PC-9 (cell line): Measurements from ENCODE around the gene NSG2. TPM values are rescaled to one million over a fixed set of nuclear protein-coding genes. Genes with fewer than 3 reads are reported as not detected.

Experiments used
- BruUV-seq: library from RNA; stranded (reverse); fragments of 400-500 nt; replicated peaks from 2 replicates; lab custom pipeline; 2021; lab: Mats Ljungman, UMichigan
- CTCF ChIA-PET: fragments of 300-600 bp; sonication (Branson Sonifier 250); formaldehyde crosslinking; loops from one replicate; lab custom pipeline; 2022; ENCODE audit warnings: antibody characterized with exemption; lab: Charles Lee
- POLR2A ChIA-PET: fragments of 300-600 bp; sonication (Branson Sonifier 250); formaldehyde crosslinking; loops from one replicate; lab custom pipeline; 2022; ENCODE audit warnings: antibody characterized with exemption; ENCODE audit not compliant: unreplicated experiment; lab: Charles Lee
- DNase-seq, 2 experiments: peaks; one replicate each; pipeline versions ENCODE4 v3.0.0 to v3.0.0-alpha.2; 2015 to 2022; ENCODE audit warnings: mixed read lengths in 1 of 2
- H2AFZ ChIP-seq: fragments of 200-600 bp; sonication (generic); 2 replicates; pipeline ENCODE4 v1.8.1; 2017; ENCODE audit warnings: antibody characterized with exemption
- H3F3A ChIP-seq: fragments of 200-600 bp; sonication (generic); 2 replicates; pipeline ENCODE4 v1.8.1; 2017; ENCODE audit warnings: antibody characterized with exemption, mild to moderate bottlenecking, low read depth; ENCODE audit not compliant: insufficient read depth
- H3K27ac ChIP-seq: fragments of 200-600 bp; sonication (generic); 2 replicates; pipeline ENCODE4 v1.6.1; 2016; ENCODE audit warnings: mixed run types
- H3K27me3 ChIP-seq: fragments of 200-600 bp; sonication (generic); 2 replicates; pipeline ENCODE4 v1.6.1; 2016; ENCODE audit warnings: low read depth, mixed run types; ENCODE audit not compliant: insufficient read depth
- H3K36me3 ChIP-seq: fragments of 200-600 bp; sonication (generic); 2 replicates; pipeline ENCODE4 v1.6.1; 2016; ENCODE audit warnings: low read depth, mixed run types
- H3K4me1 ChIP-seq: fragments of 200-600 bp; sonication (generic); replicated peaks from 2 replicates; pipeline ENCODE4 v1.6.1; 2016; ENCODE audit warnings: mixed run types; ENCODE audit not compliant: insufficient read depth
- H3K4me2 ChIP-seq: fragments of 200-600 bp; sonication (generic); 2 replicates; pipeline ENCODE4 v1.6.1; 2017; ENCODE audit warnings: mixed run types
- H3K4me3 ChIP-seq: fragments of 200-600 bp; sonication (generic); 2 replicates; pipeline ENCODE4 v1.6.1; 2016; ENCODE audit warnings: mixed run types
- H3K79me2 ChIP-seq: fragments of 200-600 bp; sonication (generic); 2 replicates; pipeline ENCODE4 v1.6.1; 2017; ENCODE audit warnings: low read depth, mixed run types
- H3K9me2 ChIP-seq: fragments of 200-600 bp; sonication (generic); 2 replicates; pipeline ENCODE4 v1.8.1; 2017; ENCODE audit warnings: mild to moderate bottlenecking; ENCODE audit not compliant: insufficient read depth
- H3K9me3 ChIP-seq: fragments of 200-600 bp; sonication (generic); 2 replicates; pipeline ENCODE4 v1.8.1; 2016; ENCODE audit warnings: low read depth; ENCODE audit not compliant: insufficient read depth
- H4K20me1 ChIP-seq: fragments of 200-600 bp; sonication (generic); 2 replicates; pipeline ENCODE4 v1.8.1; 2017; ENCODE audit not compliant: insufficient read depth
- EZH2 ChIP-seq: fragments of 200-600 bp; sonication (generic); IDR thresholded peaks from 2 replicates; pipeline ENCODE4 v1.8.0; 2017; ENCODE audit warnings: antibody characterized with exemption, low read depth
- intact Hi-C: fragments of 100-400 bp; cut with micrococcal nuclease; formaldehyde crosslinking; loops from one replicate; pipeline ENCODE4 v1.10.0; 2022; ENCODE audit not compliant: unreplicated experiment
- total RNA-seq: library from RNA; stranded (reverse); gene quantifications from 2 replicates; pipeline ENCODE4 v1.2.3, GENCODE V29; 2021
- TF ChIP-seq, protein P1 (sequence below): fragments of 200-600 bp; sonication (generic); conservative IDR thresholded peaks from 2 replicates; pipeline ENCODE4 v1.6.1; 2017; ENCODE audit warnings: mixed run types, antibody characterized with exemption, mild to moderate bottlenecking, moderate library complexity

Gene NSG2
- total RNA-seq, 1 experiment from 2014 or later, result not detected

DNA sequence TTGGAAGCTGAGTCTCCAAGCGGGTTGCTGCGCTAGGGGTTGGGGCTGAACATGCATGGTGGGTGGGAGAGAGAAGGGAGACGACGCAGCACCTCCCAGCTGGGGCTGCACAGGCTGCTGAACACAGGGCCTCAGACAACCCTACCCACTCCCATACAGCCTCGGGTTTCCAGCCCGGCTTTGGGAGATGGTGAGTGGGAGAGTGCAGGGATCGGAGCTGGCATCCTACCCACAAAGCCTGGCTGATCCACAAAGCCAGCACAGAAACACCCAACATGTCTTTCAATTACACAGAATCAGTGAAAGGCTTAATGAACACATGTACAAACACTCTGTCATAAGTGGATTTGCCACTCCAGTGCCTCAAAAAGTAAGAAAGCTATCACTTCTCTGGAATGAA is 64.8 kb downstream of the NSG2 start:
- H3K36me3 ChIP-seq, result no peaks in the 10 kb centered on the region
- ChIA-PET CTCF (no interaction called here), POLR2A (no interaction called here)
- H4K20me1 ChIP-seq, result no peaks in the 10 kb centered on the region; the same call in 1 of the 2 replicates
- no TSS peak for BruUV-seq
- H3F3A ChIP-seq, result no peaks in the 10 kb centered on the region
- H3K79me2 ChIP-seq, result no peaks in the 10 kb centered on the region
- H3K9me3 ChIP-seq, result no peaks in the 10 kb centered on the region
- TF ChIP-seq, protein P1, sequence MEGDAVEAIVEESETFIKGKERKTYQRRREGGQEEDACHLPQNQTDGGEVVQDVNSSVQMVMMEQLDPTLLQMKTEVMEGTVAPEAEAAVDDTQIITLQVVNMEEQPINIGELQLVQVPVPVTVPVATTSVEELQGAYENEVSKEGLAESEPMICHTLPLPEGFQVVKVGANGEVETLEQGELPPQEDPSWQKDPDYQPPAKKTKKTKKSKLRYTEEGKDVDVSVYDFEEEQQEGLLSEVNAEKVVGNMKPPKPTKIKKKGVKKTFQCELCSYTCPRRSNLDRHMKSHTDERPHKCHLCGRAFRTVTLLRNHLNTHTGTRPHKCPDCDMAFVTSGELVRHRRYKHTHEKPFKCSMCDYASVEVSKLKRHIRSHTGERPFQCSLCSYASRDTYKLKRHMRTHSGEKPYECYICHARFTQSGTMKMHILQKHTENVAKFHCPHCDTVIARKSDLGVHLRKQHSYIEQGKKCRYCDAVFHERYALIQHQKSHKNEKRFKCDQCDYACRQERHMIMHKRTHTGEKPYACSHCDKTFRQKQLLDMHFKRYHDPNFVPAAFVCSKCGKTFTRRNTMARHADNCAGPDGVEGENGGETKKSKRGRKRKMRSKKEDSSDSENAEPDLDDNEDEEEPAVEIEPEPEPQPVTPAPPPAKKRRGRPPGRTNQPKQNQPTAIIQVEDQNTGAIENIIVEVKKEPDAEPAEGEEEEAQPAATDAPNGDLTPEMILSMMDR, result no peak
- TF ChIP-seq EZH2, result no peak
- H3K27me3 ChIP-seq, result peaks cover 81% of the 10 kb centered on the region
- H3K27ac ChIP-seq, result no peak overlapping the region
- H3K9me2 ChIP-seq, result no peaks in the 10 kb centered on the region
- intact Hi-C loops, result no loop called here
- no peak overlapping the region for H3K4me2 ChIP-seq
- no peak overlapping the region for H2AFZ ChIP-seq
- no peaks in the 10 kb centered on the region for H3K4me1 ChIP-seq
- H3K4me3 ChIP-seq, result no peak overlapping the region
- no peak for DNase-seq

DNA sequence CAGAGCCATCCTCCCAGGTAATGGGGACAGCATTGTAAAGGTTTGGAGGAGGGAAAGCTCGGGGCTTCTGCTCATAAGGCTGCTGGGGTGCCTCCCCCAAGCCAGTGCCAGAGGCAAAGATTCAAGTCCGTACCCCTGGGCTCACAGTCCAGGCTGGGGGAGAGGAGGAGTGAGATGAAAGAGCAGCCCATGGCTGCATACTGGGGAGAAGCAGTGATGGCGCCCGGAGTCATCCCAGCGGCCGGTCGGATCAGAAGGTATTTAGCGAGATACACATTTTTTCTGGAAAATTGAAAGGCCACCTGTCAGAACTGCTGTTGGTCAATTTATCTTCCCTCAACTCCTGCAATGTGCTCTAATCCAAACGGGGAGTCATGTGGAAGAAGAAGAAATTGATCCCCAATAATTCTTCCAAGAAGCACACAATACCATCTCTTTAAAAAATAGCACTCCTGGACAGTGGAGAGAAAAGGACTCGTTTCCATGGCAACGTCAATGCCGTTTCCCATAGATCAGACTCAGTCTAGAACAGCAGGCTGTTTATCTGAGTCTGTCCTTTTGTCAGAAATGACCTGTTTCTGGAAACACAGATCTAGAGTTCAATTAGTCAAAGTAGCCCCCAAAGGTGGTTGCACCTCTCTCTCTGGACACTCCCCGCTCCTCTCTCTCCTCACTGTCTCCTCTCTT is 65.9 kb downstream of the NSG2 start:
- ChIA-PET POLR2A (no interaction called here), CTCF (interaction anchor here (0.6 kb wide), 1 partner anchor 439 kb away, joined by 3 read pairs; no protein-coding TSS in a partner anchor)
- DNase-seq, result no peak
- no peak overlapping the region for H3K27ac ChIP-seq
- H3K79me2 ChIP-seq, result no peaks in the 10 kb centered on the region
- no peaks in the 10 kb centered on the region; the same call in 1 of the 2 replicates for H4K20me1 ChIP-seq
- no peaks in the 10 kb centered on the region for H3K9me3 ChIP-seq
- H3F3A ChIP-seq, result no peaks in the 10 kb centered on the region
- H3K27me3 ChIP-seq, result peaks cover 81% of the 10 kb centered on the region
- TF ChIP-seq, protein P1, result no peak
- no peak for TF ChIP-seq EZH2
- no peak overlapping the region for H3K4me3 ChIP-seq
- no peaks in the 10 kb centered on the region for H3K4me1 ChIP-seq
- H2AFZ ChIP-seq, result no peak overlapping the region
- intact Hi-C loops, result no loop called here
- H3K4me2 ChIP-seq, result no peak overlapping the region
- H3K9me2 ChIP-seq, result no peaks in the 10 kb centered on the region
- no peaks in the 10 kb centered on the region for H3K36me3 ChIP-seq
- no TSS peak for BruUV-seq

DNA sequence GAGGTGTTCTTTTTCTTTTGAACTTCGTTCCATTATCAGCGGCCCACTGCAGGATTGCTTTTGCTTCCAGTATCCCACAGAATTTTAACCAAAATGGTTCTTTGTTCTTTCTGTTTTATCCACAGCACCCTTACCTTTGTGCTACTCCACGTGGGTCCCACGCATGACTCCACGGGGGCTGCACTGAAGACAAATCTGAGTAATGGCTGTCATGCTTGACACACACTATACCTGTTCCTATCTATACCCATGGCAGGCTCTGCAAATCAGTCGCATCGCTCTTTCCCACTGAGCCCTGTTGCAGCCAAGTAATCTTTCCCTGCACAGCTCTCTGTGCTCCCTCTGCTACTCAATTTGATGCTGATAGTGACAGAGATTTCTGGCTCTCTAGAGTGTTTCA is 69.7 kb downstream of the NSG2 start:
- intact Hi-C loops, result no loop called here
- TF ChIP-seq EZH2, result no peak
- TF ChIP-seq, protein P1, result no peak
- POLR2A ChIA-PET, result no interaction called here

More for the DNA sequence above, 69.7 kb downstream of the NSG2 start:
- no peak for DNase-seq
- BruUV-seq, result no TSS peak
- H3K9me2 ChIP-seq, result no peaks in the 10 kb centered on the region
- no peak overlapping the region for H3K4me2 ChIP-seq
- no peak overlapping the region for H3K27ac ChIP-seq
- CTCF ChIA-PET, result no interaction called here
- H2AFZ ChIP-seq, result no peak overlapping the region
- no peaks in the 10 kb centered on the region for H3K79me2 ChIP-seq
- no peaks in the 10 kb centered on the region for H3K36me3 ChIP-seq
- H3K9me3 ChIP-seq, result no peaks in the 10 kb centered on the region
- no peaks in the 10 kb centered on the region for H4K20me1 ChIP-seq
- H3F3A ChIP-seq, result no peaks in the 10 kb centered on the region
- H3K4me3 ChIP-seq, result no peak overlapping the region
- peaks cover 79% of the 10 kb centered on the region for H3K27me3 ChIP-seq
- H3K4me1 ChIP-seq, result no peaks in the 10 kb centered on the region
